ENCODE data around the gene LRRFIP2. TPM values are rescaled to one million over a fixed set of nuclear protein-coding genes. Genes with fewer than 3 reads are reported as not detected.

Gene LRRFIP2
- total RNA-seq, 1 donor from 2014 or later = 62.4 TPM

DNA sequence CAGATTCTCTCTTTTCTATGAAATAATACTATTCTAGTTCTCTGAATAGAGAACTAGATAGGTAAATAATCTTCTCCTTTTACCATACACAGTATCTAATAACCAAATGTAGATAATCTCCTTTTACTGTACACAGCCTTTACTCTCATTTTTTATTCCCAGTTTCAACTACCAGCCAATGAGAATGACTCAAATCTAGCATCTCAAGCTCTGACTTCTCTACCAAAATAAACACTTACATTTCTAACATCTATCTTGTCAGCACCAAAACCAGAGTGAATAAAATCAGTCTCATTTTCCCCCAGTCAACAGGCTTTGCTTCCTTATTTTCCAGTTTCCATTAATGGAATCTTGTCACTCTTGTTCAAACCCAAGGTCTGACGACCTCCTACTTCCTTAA, 36.9 kb downstream of the LRRFIP2 start:
- no peak overlapping the region for H3K9ac ChIP-seq (ENCODE audit: low read length)
- H3K9me3 Mint-ChIP-seq (ENCODE audit: unreplicated experiment) = no peaks in the 10 kb centered on the region
- no peaks in the 10 kb centered on the region for H3K4me1 Mint-ChIP-seq (ENCODE audit: low read depth, unreplicated experiment)
- no peaks in the 10 kb centered on the region for H3K27me3 Mint-ChIP-seq (ENCODE audit: low read depth, unreplicated experiment)
- H3K36me3 Mint-ChIP-seq (ENCODE audit: low read depth, unreplicated experiment) = peaks cover 9% of the 10 kb centered on the region
- peaks cover 56% of the 10 kb centered on the region for H3K79me2 ChIP-seq (ENCODE audit: insufficient read depth, low read length)
- no peaks in the 10 kb centered on the region for H3K4me1 ChIP-seq (ENCODE audit: insufficient read depth, low read length)
- H3K36me3 ChIP-seq (ENCODE audit: insufficient read depth, low read length) = peaks cover 3% of the 10 kb centered on the region
- TF ChIP-seq, protein P1, sequence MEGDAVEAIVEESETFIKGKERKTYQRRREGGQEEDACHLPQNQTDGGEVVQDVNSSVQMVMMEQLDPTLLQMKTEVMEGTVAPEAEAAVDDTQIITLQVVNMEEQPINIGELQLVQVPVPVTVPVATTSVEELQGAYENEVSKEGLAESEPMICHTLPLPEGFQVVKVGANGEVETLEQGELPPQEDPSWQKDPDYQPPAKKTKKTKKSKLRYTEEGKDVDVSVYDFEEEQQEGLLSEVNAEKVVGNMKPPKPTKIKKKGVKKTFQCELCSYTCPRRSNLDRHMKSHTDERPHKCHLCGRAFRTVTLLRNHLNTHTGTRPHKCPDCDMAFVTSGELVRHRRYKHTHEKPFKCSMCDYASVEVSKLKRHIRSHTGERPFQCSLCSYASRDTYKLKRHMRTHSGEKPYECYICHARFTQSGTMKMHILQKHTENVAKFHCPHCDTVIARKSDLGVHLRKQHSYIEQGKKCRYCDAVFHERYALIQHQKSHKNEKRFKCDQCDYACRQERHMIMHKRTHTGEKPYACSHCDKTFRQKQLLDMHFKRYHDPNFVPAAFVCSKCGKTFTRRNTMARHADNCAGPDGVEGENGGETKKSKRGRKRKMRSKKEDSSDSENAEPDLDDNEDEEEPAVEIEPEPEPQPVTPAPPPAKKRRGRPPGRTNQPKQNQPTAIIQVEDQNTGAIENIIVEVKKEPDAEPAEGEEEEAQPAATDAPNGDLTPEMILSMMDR (IDR thresholded peaks at IDR 0.05; ENCODE audit: insufficient read depth, low read depth, low read length) = no peak
- no peak for TF ChIP-seq EZH2 (IDR thresholded peaks at IDR 0.05; ENCODE audit: insufficient read depth, low read length)
- DNase-seq (ENCODE audit: low read depth) (no peak), FAIRE-seq (no peak)
- no peak overlapping the region for H3K27ac Mint-ChIP-seq (ENCODE audit: unreplicated experiment)
- H3K27ac ChIP-seq (ENCODE audit: low read depth, low read length) = no peak overlapping the region
- H2AFZ ChIP-seq (ENCODE audit: low read depth, low read length) = no peak overlapping the region
- no peaks in the 10 kb centered on the region for H3K27me3 ChIP-seq (ENCODE audit: insufficient read depth, low read length)
- H3K9me3 ChIP-seq (ENCODE audit: insufficient read depth, low read depth, low read length) = no peaks in the 10 kb centered on the region
- H3K4me3 ChIP-seq (ENCODE audit: insufficient read depth, low read depth, low read length) = no peak overlapping the region
- no peak overlapping the region for H3K4me2 ChIP-seq (ENCODE audit: low read length)
- H4K20me1 ChIP-seq (ENCODE audit: insufficient read depth, low read length) = peaks cover 30% of the 10 kb centered on the region
- no peak overlapping the region for H3K4me3 Mint-ChIP-seq (ENCODE audit: unreplicated experiment)

DNA sequence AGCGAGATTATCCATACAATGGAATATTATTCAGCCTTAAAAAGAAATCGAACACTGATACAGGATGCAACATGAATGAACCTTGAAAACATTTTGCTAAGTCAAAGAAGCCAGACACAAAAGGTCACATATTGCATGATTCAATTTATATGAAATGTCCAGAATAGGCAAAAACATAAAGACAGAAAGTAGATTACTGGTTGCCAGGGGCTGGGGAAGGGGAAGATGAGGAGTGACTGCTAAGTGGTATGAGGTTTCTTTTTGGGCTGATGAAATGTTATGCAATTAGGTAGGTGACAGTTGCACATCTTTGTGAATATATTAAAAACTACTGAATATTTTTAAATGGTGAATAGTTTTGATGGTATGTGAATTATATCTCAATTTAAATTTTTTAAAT, 38.3 kb downstream of the LRRFIP2 start:
- Histone ChIP-seq H3K4me1 (ENCODE audit: insufficient read depth, low read length) (peaks cover 2% of the 10 kb centered on the region), H3K4me2 (ENCODE audit: low read length) (no peak overlapping the region), H3K27ac (ENCODE audit: low read depth, low read length) (no peak overlapping the region), H3K9me3 (ENCODE audit: insufficient read depth, low read depth, low read length) (no peaks in the 10 kb centered on the region), H4K20me1 (ENCODE audit: insufficient read depth, low read length) (peaks cover 40% of the 10 kb centered on the region), H3K79me2 (ENCODE audit: insufficient read depth, low read length) (peaks cover 61% of the 10 kb centered on the region), H3K9ac (ENCODE audit: low read length) (no peak overlapping the region), H3K36me3 (ENCODE audit: insufficient read depth, low read length) (no peaks in the 10 kb centered on the region), H3K4me3 (ENCODE audit: insufficient read depth, low read depth, low read length) (no peak overlapping the region), H2AFZ (ENCODE audit: low read depth, low read length) (no peak overlapping the region), H3K27me3 (ENCODE audit: insufficient read depth, low read length) (no peaks in the 10 kb centered on the region)
- no peak for FAIRE-seq
- no peaks in the 10 kb centered on the region for H3K9me3 Mint-ChIP-seq (ENCODE audit: unreplicated experiment)
- no peak for TF ChIP-seq EZH2 (IDR thresholded peaks at IDR 0.05; ENCODE audit: insufficient read depth, low read length)
- TF ChIP-seq, protein P1 (IDR thresholded peaks at IDR 0.05; ENCODE audit: insufficient read depth, low read depth, low read length) = no peak
- H3K4me3 Mint-ChIP-seq (ENCODE audit: unreplicated experiment) = no peak overlapping the region
- H3K36me3 Mint-ChIP-seq (ENCODE audit: low read depth, unreplicated experiment) = peaks cover 1% of the 10 kb centered on the region
- no peak for DNase-seq (ENCODE audit: low read depth)
- peaks cover 9% of the 10 kb centered on the region for H3K4me1 Mint-ChIP-seq (ENCODE audit: low read depth, unreplicated experiment)
- no peak overlapping the region for H3K27ac Mint-ChIP-seq (ENCODE audit: unreplicated experiment)
- no peaks in the 10 kb centered on the region for H3K27me3 Mint-ChIP-seq (ENCODE audit: low read depth, unreplicated experiment)

DNA sequence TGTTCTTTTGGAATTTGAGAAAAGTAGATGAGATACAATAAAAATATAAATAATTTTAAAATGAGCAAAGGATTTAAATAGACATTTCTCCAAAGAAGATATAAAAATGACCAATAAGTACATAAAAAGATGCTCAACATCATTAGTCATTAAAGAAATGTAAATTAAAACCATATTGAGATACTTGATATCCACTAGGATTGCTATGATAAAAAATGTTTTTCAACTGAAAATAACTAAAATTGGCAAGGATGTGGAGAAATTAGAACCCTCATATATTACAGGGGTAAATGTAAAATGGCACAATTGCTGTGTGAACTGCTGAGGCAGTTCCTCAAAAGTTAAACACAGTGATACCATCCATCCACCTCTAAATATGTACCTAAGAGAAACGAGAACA, 38.8 kb downstream of the LRRFIP2 start:
- Mint-ChIP-seq H3K36me3 (ENCODE audit: low read depth, unreplicated experiment) (peaks cover 1% of the 10 kb centered on the region), H3K9me3 (ENCODE audit: unreplicated experiment) (no peaks in the 10 kb centered on the region), H3K4me3 (ENCODE audit: unreplicated experiment) (no peak overlapping the region), H3K27ac (ENCODE audit: unreplicated experiment) (no peak overlapping the region), H3K27me3 (ENCODE audit: low read depth, unreplicated experiment) (no peaks in the 10 kb centered on the region), H3K4me1 (ENCODE audit: low read depth, unreplicated experiment) (peaks cover 13% of the 10 kb centered on the region)
- Histone ChIP-seq H3K4me2 (ENCODE audit: low read length) (no peak overlapping the region), H3K27me3 (ENCODE audit: insufficient read depth, low read length) (no peaks in the 10 kb centered on the region), H3K27ac (ENCODE audit: low read depth, low read length) (no peak overlapping the region), H3K79me2 (ENCODE audit: insufficient read depth, low read length) (peaks cover 66% of the 10 kb centered on the region), H3K4me1 (ENCODE audit: insufficient read depth, low read length) (peaks cover 2% of the 10 kb centered on the region), H3K9ac (ENCODE audit: low read length) (no peak overlapping the region), H2AFZ (ENCODE audit: low read depth, low read length) (no peak overlapping the region), H3K36me3 (ENCODE audit: insufficient read depth, low read length) (no peaks in the 10 kb centered on the region), H3K9me3 (ENCODE audit: insufficient read depth, low read depth, low read length) (no peaks in the 10 kb centered on the region), H3K4me3 (ENCODE audit: insufficient read depth, low read depth, low read length) (no peak overlapping the region), H4K20me1 (ENCODE audit: insufficient read depth, low read length) (peaks cover 45% of the 10 kb centered on the region)
- TF ChIP-seq, protein P1 (IDR thresholded peaks at IDR 0.05; ENCODE audit: insufficient read depth, low read depth, low read length) = no peak
- no peak for TF ChIP-seq EZH2 (IDR thresholded peaks at IDR 0.05; ENCODE audit: insufficient read depth, low read length)
- FAIRE-seq = no peak
- DNase-seq (ENCODE audit: low read depth) = no peak
